Esophagus squamous epithelium (tissue), 5 donors: ENCODE results near the gene PLCXD1. TPM values are rescaled to one million over a fixed set of nuclear protein-coding genes. Genes with fewer than 3 reads are reported as not detected.

ENCODE experiments used
- DNase-seq: peaks from one replicate; lab custom pipeline; 2025; lab: John Stamatoyannopoulos, UW
- H3K27ac ChIP-seq, 4 donors: fragments of 200-600 bp; sonication (generic); one replicate each; pipeline ENCODE4 v1.5.1; 2016 to 2019; ENCODE audit warnings: mild to moderate bottlenecking in 1 of 4
- H3K27me3 ChIP-seq, 4 donors: fragments of 200-600 bp; sonication (generic); 1 replicate in 3 of 4; 2 replicates in 1 of 4; pipeline versions ENCODE4 v1.5.1 to v1.6.0; 2017 to 2021; ENCODE audit warnings: antibody characterized with exemption in 1 of 4
- H3K36me3 ChIP-seq, 3 donors: fragments of 200-600 bp; sonication (generic); one replicate each; pipeline ENCODE4 v1.5.1; 2016 to 2019
- H3K4me1 ChIP-seq, 3 donors: fragments of 200-600 bp; sonication (generic); one replicate each; pipeline ENCODE4 v1.5.1; 2017 to 2019
- H3K4me3 ChIP-seq, 4 donors: fragments of 200-600 bp; sonication (generic); 1 replicate in 3 of 4; 2 replicates in 1 of 4; pipeline ENCODE4 v1.5.1; 2016 to 2019; ENCODE audit warnings: mild to moderate bottlenecking in 2 of 4, moderate library complexity in 1 of 4
- H3K9me3 ChIP-seq, 3 donors: fragments of 200-600 bp; sonication (generic); one replicate each; pipeline ENCODE4 v1.5.1; 2016 to 2019
- POLR2A ChIP-seq, 4 donors: fragments of 450-650 bp; IDR thresholded peaks; one replicate each; pipeline ENCODE4 v1.6.1; 2017; ENCODE audit warnings: antibody characterized with exemption in 4 of 4, mild to moderate bottlenecking in 4 of 4, moderate library complexity in 3 of 4
- WGBS, 2 donors: methylation state at CpG; one replicate each; pipeline ENCODE4 v1.1.5; 2018; 5-methylcytosine and 5-hydroxymethylcytosine counted together
- intact Hi-C: fragments of 100-400 bp; cut with DNase I; formaldehyde crosslinking; loops from one replicate; pipeline ENCODE4 v1.15.0; 2022
- total RNA-seq, 4 donors: library from RNA; depleted of rRNA; stranded (reverse); fragments of >200 nt; gene quantifications; one replicate each; pipeline ENCODE4 v1.1.0, GENCODE V29; 2016
- TF ChIP-seq, protein P1 (sequence below), 6 experiments: fragments of 450-650 bp in 4 of 6; fragments of 200-600 bp in 2 of 6; sonication (generic) in 2 of 6; IDR thresholded peaks; one replicate each; pipeline ENCODE4 v1.5.1; 2016 to 2019; ENCODE audit warnings: antibody characterized with exemption in 6 of 6, mild to moderate bottlenecking in 4 of 6, moderate library complexity in 4 of 6
- donor health status: DM: yes; HTN: yes; CAD: no.

PLCXD1 gene
- total RNA-seq, 4 donors from 2014 or later = 5.7 to 27.1 (median 18.3) TPM

DNA sequence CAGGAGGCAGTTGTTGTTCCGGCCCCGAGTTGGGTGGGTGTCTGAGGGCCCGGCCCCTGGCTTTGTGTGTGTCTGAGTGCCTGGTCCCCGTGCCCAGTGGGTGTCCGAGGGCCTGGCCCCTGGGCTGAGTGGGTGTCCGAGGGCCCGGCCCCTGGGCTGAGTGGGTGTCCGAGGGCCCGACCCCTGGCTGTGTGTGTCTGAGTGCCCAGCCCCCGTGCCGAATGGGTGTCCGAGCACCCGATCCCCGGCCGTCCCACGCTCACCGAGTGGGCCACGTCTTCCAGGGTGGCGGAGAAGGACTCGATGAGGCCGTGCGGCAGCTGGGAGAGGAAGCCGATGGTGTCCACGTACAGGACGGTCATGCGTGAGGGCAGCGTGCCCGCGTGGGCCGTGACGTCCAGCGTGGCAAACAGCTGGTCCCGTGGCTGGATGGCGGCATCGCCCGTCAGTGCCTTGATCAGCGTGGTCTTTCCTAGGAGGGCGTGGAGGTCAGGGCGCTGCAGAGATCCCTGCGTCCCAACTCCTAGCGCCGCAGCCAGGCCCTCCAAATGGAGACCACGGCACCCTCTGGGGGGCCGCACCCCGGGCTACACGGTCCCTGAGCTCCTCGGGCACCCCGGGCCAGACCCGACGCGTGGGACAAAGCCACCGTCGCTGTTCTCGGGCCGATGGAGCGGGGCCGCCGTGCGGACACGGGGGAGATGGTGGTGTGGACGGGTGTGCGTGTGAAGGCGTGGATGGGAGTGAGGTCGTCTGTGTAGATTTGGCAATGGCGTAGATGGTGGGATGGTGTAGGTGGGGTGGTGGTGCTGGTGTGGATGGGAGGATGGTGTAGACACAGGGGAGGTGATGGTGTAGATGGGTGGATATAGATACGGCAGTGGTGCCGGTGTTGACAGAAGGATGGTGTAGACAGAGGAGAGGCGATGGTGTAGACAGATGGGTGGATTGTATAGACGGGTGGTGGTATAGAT is 30.3 kb downstream of the PLCXD1 start:
- H3K27me3 ChIP-seq = no peaks in the 10 kb centered on the region
- H3K9me3 ChIP-seq = no peaks in the 10 kb centered on the region
- TF ChIP-seq, protein P1, sequence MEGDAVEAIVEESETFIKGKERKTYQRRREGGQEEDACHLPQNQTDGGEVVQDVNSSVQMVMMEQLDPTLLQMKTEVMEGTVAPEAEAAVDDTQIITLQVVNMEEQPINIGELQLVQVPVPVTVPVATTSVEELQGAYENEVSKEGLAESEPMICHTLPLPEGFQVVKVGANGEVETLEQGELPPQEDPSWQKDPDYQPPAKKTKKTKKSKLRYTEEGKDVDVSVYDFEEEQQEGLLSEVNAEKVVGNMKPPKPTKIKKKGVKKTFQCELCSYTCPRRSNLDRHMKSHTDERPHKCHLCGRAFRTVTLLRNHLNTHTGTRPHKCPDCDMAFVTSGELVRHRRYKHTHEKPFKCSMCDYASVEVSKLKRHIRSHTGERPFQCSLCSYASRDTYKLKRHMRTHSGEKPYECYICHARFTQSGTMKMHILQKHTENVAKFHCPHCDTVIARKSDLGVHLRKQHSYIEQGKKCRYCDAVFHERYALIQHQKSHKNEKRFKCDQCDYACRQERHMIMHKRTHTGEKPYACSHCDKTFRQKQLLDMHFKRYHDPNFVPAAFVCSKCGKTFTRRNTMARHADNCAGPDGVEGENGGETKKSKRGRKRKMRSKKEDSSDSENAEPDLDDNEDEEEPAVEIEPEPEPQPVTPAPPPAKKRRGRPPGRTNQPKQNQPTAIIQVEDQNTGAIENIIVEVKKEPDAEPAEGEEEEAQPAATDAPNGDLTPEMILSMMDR (IDR thresholded peaks at IDR 0.05) = no peak
- no peak for TF ChIP-seq POLR2A (IDR thresholded peaks at IDR 0.05)
- 94 to 95% methylated on average over 24 to 26 of the region's 69 CpGs for WGBS, 2 donors
- H3K36me3 ChIP-seq = peaks cover 26 to 91% (median 42%) of the 10 kb centered on the region in 3 donors
- intact Hi-C loops = no loop called here
- no peak overlapping the region for H3K27ac ChIP-seq
- peaks cover 0 to 2% (median 0%) of the 10 kb centered on the region in 3 donors for H3K4me1 ChIP-seq
- H3K4me3 ChIP-seq = no peak overlapping the region
- DNase-seq = no peak

DNA sequence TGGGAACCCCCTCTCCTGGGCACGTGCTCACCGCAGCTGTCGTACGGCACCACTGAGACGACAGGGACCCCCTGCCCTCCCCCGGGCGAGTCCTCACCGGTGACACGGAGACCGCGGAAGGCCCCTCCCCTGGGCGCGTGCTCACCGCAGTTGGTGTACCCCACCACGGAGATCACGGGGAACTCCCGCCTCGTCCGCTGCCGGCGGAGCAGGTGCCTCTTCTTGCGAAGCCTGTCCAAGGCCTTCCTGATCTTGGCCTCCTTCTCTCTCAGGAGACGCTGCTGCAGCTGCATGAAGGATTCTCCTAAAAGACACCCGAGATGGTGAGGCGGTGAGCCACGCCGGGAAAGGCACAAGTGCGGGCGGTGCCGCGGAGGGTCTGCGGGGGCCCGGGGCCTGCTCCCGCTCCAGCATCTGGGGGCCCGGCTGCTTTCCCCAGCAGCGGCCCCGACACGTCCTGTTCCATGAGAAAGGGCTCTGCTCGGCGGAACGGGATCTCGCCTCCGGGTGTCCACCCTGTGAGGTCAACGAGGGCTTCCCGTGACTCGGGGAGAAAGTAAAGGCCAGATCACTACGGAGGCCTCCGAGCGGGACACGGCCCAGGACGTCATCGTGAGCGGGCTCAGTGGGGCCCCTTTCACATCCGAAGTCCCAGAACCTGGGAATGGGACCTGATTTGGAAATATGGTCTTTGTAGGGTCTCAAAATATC is 31.6 kb downstream of the PLCXD1 start:
- no peaks in the 10 kb centered on the region for H3K9me3 ChIP-seq
- intact Hi-C loops = no loop called here
- DNase-seq = no peak
- H3K27ac ChIP-seq = no peak overlapping the region
- no peaks in the 10 kb centered on the region for H3K27me3 ChIP-seq
- H3K36me3 ChIP-seq = peaks cover 16 to 86% (median 34%) of the 10 kb centered on the region in 3 donors
- no peak for TF ChIP-seq POLR2A (IDR thresholded peaks at IDR 0.05)
- TF ChIP-seq, protein P1 (IDR thresholded peaks at IDR 0.05) = no peak
- no peak overlapping the region for H3K4me3 ChIP-seq
- peaks cover 0 to 15% (median 0%) of the 10 kb centered on the region in 3 donors for H3K4me1 ChIP-seq
- WGBS, 2 donors = 89 to 96% methylated on average over 8 to 26 of the region's 54 CpGs

DNA sequence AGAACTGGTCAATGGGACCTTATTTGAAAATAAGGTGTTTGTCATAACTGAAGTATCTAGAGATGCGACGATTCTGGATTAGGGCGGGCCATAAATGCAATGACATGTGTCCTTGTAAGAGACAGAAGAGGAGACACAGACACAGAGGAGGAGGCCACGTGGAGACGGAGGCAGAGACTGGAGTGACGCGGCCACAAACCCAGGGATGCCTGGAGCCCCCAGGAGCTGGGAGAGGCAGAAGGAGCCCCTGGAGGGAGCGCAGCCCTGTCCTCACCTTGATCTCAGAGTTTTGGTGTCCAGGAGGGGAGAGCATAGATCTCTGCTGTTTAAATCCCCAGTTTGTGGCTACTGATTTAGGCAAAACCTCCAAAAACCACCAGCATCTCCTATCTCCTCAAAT is 32.4 kb downstream of the PLCXD1 start:
- WGBS, 2 donors = 94% methylated on average over 8 of the region's 8 CpGs
- H3K27ac ChIP-seq = no peak overlapping the region
- intact Hi-C loops = no loop called here
- no peak overlapping the region for H3K4me3 ChIP-seq
- no peak for DNase-seq
- TF ChIP-seq, protein P1 (IDR thresholded peaks at IDR 0.05) = no peak
- TF ChIP-seq POLR2A (IDR thresholded peaks at IDR 0.05) = no peak
- peaks cover 0 to 17% (median 0%) of the 10 kb centered on the region in 3 donors for H3K4me1 ChIP-seq
- no peaks in the 10 kb centered on the region for H3K9me3 ChIP-seq
- H3K36me3 ChIP-seq = peaks cover 15 to 78% (median 28%) of the 10 kb centered on the region in 3 donors
- no peaks in the 10 kb centered on the region for H3K27me3 ChIP-seq

DNA sequence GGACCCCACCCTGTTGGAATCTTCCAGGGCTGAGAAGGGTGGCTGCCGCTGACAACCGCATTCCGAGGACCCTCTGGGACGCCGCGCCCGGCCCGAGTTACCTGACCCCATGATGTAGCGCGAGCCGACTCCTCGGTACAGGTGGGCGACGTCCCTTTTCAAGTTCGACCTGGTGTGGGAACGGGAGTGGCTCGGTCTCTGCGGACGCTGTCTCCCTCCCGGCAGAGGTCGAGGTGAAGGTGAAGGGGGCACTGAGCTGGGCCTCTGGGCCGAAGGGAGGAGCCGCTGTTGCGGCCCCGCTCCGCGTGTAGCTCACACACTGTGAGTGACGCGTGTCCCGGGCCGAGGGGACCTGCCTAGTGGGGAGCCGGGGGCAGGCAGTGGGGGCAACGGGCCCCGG is 32.9 kb downstream of the PLCXD1 start:
- TF ChIP-seq POLR2A (IDR thresholded peaks at IDR 0.05) = no peak
- TF ChIP-seq, protein P1 (IDR thresholded peaks at IDR 0.05) = no peak
- peaks cover 0 to 17% (median 0%) of the 10 kb centered on the region in 3 donors for H3K4me1 ChIP-seq
- H3K27ac ChIP-seq = no peak overlapping the region
- WGBS, 2 donors = 90 to 92% methylated on average over 10 to 13 of the region's 34 CpGs
- no peaks in the 10 kb centered on the region for H3K27me3 ChIP-seq
- H3K9me3 ChIP-seq = no peaks in the 10 kb centered on the region
- no peak for DNase-seq
- peaks cover 15 to 73% (median 28%) of the 10 kb centered on the region in 3 donors for H3K36me3 ChIP-seq
- no peak overlapping the region for H3K4me3 ChIP-seq
- intact Hi-C loops = no loop called here
